ENCODE measurements around the gene PHOSPHO1. TPM values are rescaled to one million over a fixed set of nuclear protein-coding genes. Genes with fewer than 3 reads are reported as not detected.
"Not testable (repeated sequence)": the region's sequence is repeated elsewhere in the genome, so short reads cannot be mapped to it uniquely, and the experiment has no call there.

Gene PHOSPHO1
- not detected for total RNA-seq
- polyA plus RNA-seq, result under 1 TPM in 1 of 3 donors, not detected in 2; 0.38 TPM

GRCh38 chr17:49230636-49231562 lies at the start of gene PHOSPHO1:
Gene PHOSPHO1 (minus strand): TSS chr17:49230787. CDS start chr17:49226691, 4,096 bp downstream.
- peaks cover 0 to 20% (median 16%) of the 10 kb centered on the region in 4 donors for H3K4me1 ChIP-seq
- H3K27ac ChIP-seq, result peak within 1 kb of the TSS in 1 of 4 donors; percentile 45
- WGBS, 2 donors, result 1 to 4% methylated on average over 58 of the region's 58 CpGs
- intact Hi-C loops (cut with DNase I), result no loop called here
- no peaks in the 10 kb centered on the region for H3K36me3 ChIP-seq
- H3K9me3 ChIP-seq, result no peaks in the 10 kb centered on the region
- peak in 2 of 4 donors; percentile 15 to 68 for TF ChIP-seq POLR2AphosphoS5 (IDR thresholded peaks at IDR 0.05)
- no peak for TF ChIP-seq EP300 (IDR thresholded peaks at IDR 0.05)
- peak; percentile 91 for DNase-seq
- H3K27me3 ChIP-seq, result peaks cover 0 to 23% (median 11%) of the 10 kb centered on the region in 3 donors
- H3K4me3 ChIP-seq, result peak within 1 kb of the TSS; percentile 39 to 68 (median 56)

GRCh38 chr17:49280061-49280460 lies 49.5 kb upstream of the PHOSPHO1 start:
- WGBS, 2 donors, result 90 to 93% methylated on average over 5 of the region's 5 CpGs
- DNase-seq, result no peak
- intact Hi-C loops (cut with DNase I), result no loop called here

GRCh38 chr17:49279263-49280015 lies 48.9 kb upstream of the PHOSPHO1 start:
- intact Hi-C loops (cut with DNase I); H3K9me3 ChIP-seq; H3K4me3 ChIP-seq; DNase-seq; H3K27ac ChIP-seq; H3K36me3 ChIP-seq; H3K27me3 ChIP-seq; H3K4me1 ChIP-seq: not testable (repeated sequence)
- WGBS, 2 donors, result 90 to 92% methylated on average over 11 of the region's 11 CpGs

More at GRCh38 chr17:49280061-49280460, 49.5 kb upstream of the PHOSPHO1 start:
- H3K27me3 ChIP-seq, result no peaks in the 10 kb centered on the region
- H3K36me3 ChIP-seq, result no peaks in the 10 kb centered on the region
- no peaks in the 10 kb centered on the region for H3K4me1 ChIP-seq
- no peak overlapping the region for H3K4me3 ChIP-seq
- no peak overlapping the region for H3K27ac ChIP-seq
- TF ChIP-seq POLR2A (IDR thresholded peaks at IDR 0.05) (no peak), POLR2AphosphoS5 (IDR thresholded peaks at IDR 0.05) (no peak), EP300 (IDR thresholded peaks at IDR 0.05) (no peak), CTCF (IDR thresholded peaks at IDR 0.05) (no peak)
- H3K9me3 ChIP-seq, result no peaks in the 10 kb centered on the region

GRCh38 chr17:49278076-49278475 lies 47.5 kb upstream of the PHOSPHO1 start:
- Histone ChIP-seq H3K36me3 (no peaks in the 10 kb centered on the region), H3K27me3 (no peaks in the 10 kb centered on the region), H3K4me1 (no peaks in the 10 kb centered on the region), H3K27ac (no peak overlapping the region), H3K4me3 (no peak overlapping the region), H3K9me3 (no peaks in the 10 kb centered on the region)
- WGBS, 2 donors, result 54 to 62% methylated on average over 3 of the region's 3 CpGs
- intact Hi-C loops (cut with DNase I), result no loop called here
- no peak for DNase-seq
- TF ChIP-seq POLR2AphosphoS5 (IDR thresholded peaks at IDR 0.05) (no peak), CTCF (IDR thresholded peaks at IDR 0.05) (no peak), POLR2A (IDR thresholded peaks at IDR 0.05) (no peak), EP300 (IDR thresholded peaks at IDR 0.05) (no peak)

DNA sequence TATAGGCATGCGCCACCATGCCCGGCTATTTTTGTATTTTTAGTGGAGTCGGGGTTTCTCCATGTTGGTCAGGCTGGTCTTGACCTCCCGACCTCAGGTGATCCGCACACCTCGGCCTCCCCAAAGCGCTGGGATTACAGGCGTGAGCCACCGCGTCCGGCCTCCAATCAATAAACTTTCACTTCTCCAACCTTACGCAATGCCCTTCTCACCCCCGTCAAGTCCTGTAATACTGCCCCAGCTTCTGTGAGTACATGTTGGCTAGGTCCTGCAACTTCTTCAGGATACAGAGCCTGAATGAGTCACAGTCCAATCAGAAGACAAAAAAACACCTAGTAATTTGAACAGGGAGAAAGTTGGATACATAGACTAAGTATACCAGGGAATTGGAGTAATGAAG lies 47.1 kb upstream of the PHOSPHO1 start:
- H3K4me1 ChIP-seq, result no peaks in the 10 kb centered on the region
- no peaks in the 10 kb centered on the region for H3K36me3 ChIP-seq
- H3K4me3 ChIP-seq, result no peak overlapping the region
- TF ChIP-seq POLR2AphosphoS5 (IDR thresholded peaks at IDR 0.05), result no peak
- no peak for TF ChIP-seq POLR2A (IDR thresholded peaks at IDR 0.05)
- TF ChIP-seq EP300 (IDR thresholded peaks at IDR 0.05), result no peak
- no peak for TF ChIP-seq CTCF (IDR thresholded peaks at IDR 0.05)
- no peaks in the 10 kb centered on the region for H3K27me3 ChIP-seq
- 90% methylated on average over 13 of the region's 13 CpGs for WGBS, 2 donors
- DNase-seq, result no peak
- H3K9me3 ChIP-seq, result no peaks in the 10 kb centered on the region
- intact Hi-C loops (cut with DNase I), result no loop called here
- H3K27ac ChIP-seq, result no peak overlapping the region

- intact Hi-C loops (cut with DNase I); H3K27me3 ChIP-seq; DNase-seq; H3K36me3 ChIP-seq; H3K27ac ChIP-seq; H3K4me1 ChIP-seq; H3K9me3 ChIP-seq; H3K4me3 ChIP-seq: not testable (repeated sequence)
- WGBS, 2 donors, result 96 to 97% methylated on average over 12 of the region's 12 CpGs
Measured at GRCh38 chr17:49275981-49276380, 45.4 kb upstream of the PHOSPHO1 start.
